GM19395 (cell line): ENCODE results near the gene ARHGEF4.
"Not testable (repeated sequence)": the region's sequence is repeated elsewhere in the genome, so short reads cannot be mapped to it uniquely, and the experiment has no call there.

Source experiments
- ATAC-seq: cut with Tn5 transposase; IDR thresholded peaks from one replicate; pipeline ENCODE4 v1.9.1; 2021; ENCODE audit warnings: mild to moderate bottlenecking, moderate library complexity; ENCODE audit not compliant: unreplicated experiment

The ARHGEF4 gene

GRCh38 chr2:130882991-130883390 is 46.3 kb downstream of the ARHGEF4 start:
- no peak for ATAC-seq

GRCh38 chr2:130883496-130883895 is 46.8 kb downstream of the ARHGEF4 start:
- ATAC-seq, result no peak

GRCh38 chr2:130884013-130884412 is 47.3 kb downstream of the ARHGEF4 start:
- no peak for ATAC-seq

- no peak for ATAC-seq
These were observed 47.8 kb downstream of the ARHGEF4 start for GRCh38 chr2:130884503-130884902.

GRCh38 chr2:130887643-130888042 is 50.9 kb downstream of the ARHGEF4 start:
- no peak for ATAC-seq

GRCh38 chr2:130890941-130891669 is 54.4 kb downstream of the ARHGEF4 start:
- ATAC-seq, result no peak

- ATAC-seq, result no peak
These were observed 55.3 kb downstream of the ARHGEF4 start for GRCh38 chr2:130891966-130892365.

- no peak for ATAC-seq
These were observed 56.4 kb downstream of the ARHGEF4 start for GRCh38 chr2:130892793-130893785.

- no peak for ATAC-seq
These were observed 57.7 kb downstream of the ARHGEF4 start for GRCh38 chr2:130894326-130894942.

- no peak for ATAC-seq
These were observed 60.1 kb downstream of the ARHGEF4 start for GRCh38 chr2:130896813-130897212.

GRCh38 chr2:130898553-130898952 is 61.8 kb downstream of the ARHGEF4 start:
- no peak for ATAC-seq

GRCh38 chr2:130899306-130899705 is 62.6 kb downstream of the ARHGEF4 start:
- ATAC-seq, result no peak

GRCh38 chr2:130901061-130901460 is 64.3 kb downstream of the ARHGEF4 start:
- no peak for ATAC-seq

GRCh38 chr2:130901626-130902025 is 64.9 kb downstream of the ARHGEF4 start:
- not testable (repeated sequence) for ATAC-seq

GRCh38 chr2:130908832-130909231 is 72.1 kb downstream of the ARHGEF4 start:
- ATAC-seq, result no peak

- no peak for ATAC-seq
These were observed 74.2 kb downstream of the ARHGEF4 start for GRCh38 chr2:130910931-130911330.

- no peak for ATAC-seq
These were observed 74.8 kb downstream of the ARHGEF4 start for GRCh38 chr2:130911482-130911881.

- ATAC-seq, result no peak
These were observed 75.3 kb downstream of the ARHGEF4 start for GRCh38 chr2:130911996-130912395.

GRCh38 chr2:130912471-130912870 is 75.8 kb downstream of the ARHGEF4 start:
- no peak for ATAC-seq

GRCh38 chr2:130913891-130914290 is 77.2 kb downstream of the ARHGEF4 start:
- ATAC-seq, result no peak

- ATAC-seq, result no peak
These were observed 78.4 kb downstream of the ARHGEF4 start for GRCh38 chr2:130915149-130915548.
